Measurements from ENCODE around the gene GADL1. TPM values are rescaled to one million over a fixed set of nuclear protein-coding genes. Genes with fewer than 3 reads are reported as not detected.

Gene GADL1
- total RNA-seq, 1 experiment from 2014 or later = not detected

DNA sequence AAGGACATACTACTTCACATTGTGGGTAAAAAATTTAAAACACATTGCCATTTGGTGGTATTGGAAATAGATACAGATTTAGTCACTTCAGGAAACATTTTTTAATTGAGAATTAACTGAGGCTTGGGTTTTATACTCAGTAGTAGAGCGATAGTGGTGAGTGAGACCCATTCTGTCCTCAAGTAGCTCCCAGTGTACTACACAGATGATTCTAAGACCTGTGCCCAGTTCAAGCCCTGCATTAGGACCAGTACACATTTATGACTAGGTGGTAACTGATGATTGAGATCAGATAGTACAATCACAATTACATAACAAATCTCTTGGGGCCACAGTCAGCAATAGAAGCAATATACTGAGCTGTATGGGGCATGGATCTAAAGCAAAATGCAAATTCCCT, 67.4 kb downstream of the GADL1 start:
- Histone ChIP-seq H3K27ac (ENCODE audit: low read depth, low read length) (no peak overlapping the region), H3K4me3 (replicated peaks in 1 of 2; ENCODE audit: low read depth in 1 of 2, low read length in 2 of 2) (no peak overlapping the region), H3K9me2 (ENCODE audit: insufficient read depth) (no peaks in the 10 kb centered on the region), H3K9ac (ENCODE audit: low read length) (no peak overlapping the region), H3K36me3 (ENCODE audit: control insufficient read depth in 1 of 2, insufficient read depth in 2 of 2, low read length in 2 of 2) (no peaks in the 10 kb centered on the region), H2AFZ (ENCODE audit: low read depth, low read length, poor library complexity, severe bottlenecking) (no peak overlapping the region), H3K79me2 (ENCODE audit: insufficient read depth, low read length) (no peaks in the 10 kb centered on the region), H3K27me3 (ENCODE audit: insufficient read depth, low read length) (no peaks in the 10 kb centered on the region), H3K4me2 (ENCODE audit: low read length) (no peak overlapping the region), H3K9me3 (ENCODE audit: control insufficient read depth in 1 of 2, insufficient read depth in 1 of 2, low read depth in 1 of 2, low read length in 2 of 2) (no peaks in the 10 kb centered on the region), H3K4me1 (ENCODE audit: control insufficient read depth in 1 of 2, insufficient read depth in 2 of 2, low read length in 2 of 2) (peaks cover 0 to 9% of the 10 kb centered on the region in 2 experiments; a peak in 1 of 4 replicates), H4K20me1 (ENCODE audit: insufficient read depth) (no peaks in the 10 kb centered on the region)
- DNase-seq (ENCODE audit: low read depth, low spot score) = no peak
- no TSS peak for BruUV-seq (replicated peaks)
- intact Hi-C loops (cut with micrococcal nuclease) = no loop called here
- TF ChIP-seq SP1 (IDR thresholded peaks at IDR 0.05; ENCODE audit: low read depth) = no peak
- RAD21 ChIA-PET (ENCODE audit: low non-redundant PET in 1 of 2, low total read pairs in 2 of 2, uncharacterized antibody in 2 of 2, unreplicated experiment in 2 of 2) = no interaction called here
- ATAC-seq = no peak
- POLR2A ChIA-PET = no interaction called here
- CTCF ChIA-PET = no interaction called here

- intact Hi-C loops (cut with micrococcal nuclease) = no loop called here
- RAD21 ChIA-PET (ENCODE audit: low non-redundant PET in 1 of 2, low total read pairs in 2 of 2, uncharacterized antibody in 2 of 2, unreplicated experiment in 2 of 2) = no interaction called here
- Histone ChIP-seq H3K9ac (ENCODE audit: low read length) (no peak overlapping the region), H2AFZ (ENCODE audit: low read depth, low read length, poor library complexity, severe bottlenecking) (no peak overlapping the region), H3K79me2 (ENCODE audit: insufficient read depth, low read length) (no peaks in the 10 kb centered on the region), H3K4me3 (replicated peaks in 1 of 2; ENCODE audit: low read depth in 1 of 2, low read length in 2 of 2) (no peak overlapping the region), H3K36me3 (ENCODE audit: control insufficient read depth in 1 of 2, insufficient read depth in 2 of 2, low read length in 2 of 2) (no peaks in the 10 kb centered on the region), H3K9me3 (ENCODE audit: control insufficient read depth in 1 of 2, insufficient read depth in 1 of 2, low read depth in 1 of 2, low read length in 2 of 2) (no peaks in the 10 kb centered on the region), H3K4me2 (ENCODE audit: low read length) (peak overlapping the region; percentile 9), H4K20me1 (ENCODE audit: insufficient read depth) (no peaks in the 10 kb centered on the region), H3K9me2 (ENCODE audit: insufficient read depth) (no peaks in the 10 kb centered on the region), H3K27ac (ENCODE audit: low read depth, low read length) (no peak overlapping the region), H3K4me1 (ENCODE audit: control insufficient read depth in 1 of 2, insufficient read depth in 2 of 2, low read length in 2 of 2) (peaks cover 0 to 9% of the 10 kb centered on the region in 2 experiments; a peak in 1 of 4 replicates), H3K27me3 (ENCODE audit: insufficient read depth, low read length) (no peaks in the 10 kb centered on the region)
- CTCF ChIA-PET = no interaction called here
- DNase-seq (ENCODE audit: low read depth, low spot score) = no peak
- no TSS peak for BruUV-seq (replicated peaks)
- POLR2A ChIA-PET = no interaction called here
- ATAC-seq = no peak
- TF ChIP-seq POLR2A (IDR thresholded peaks at IDR 0.05; ENCODE audit: borderline replicate concordance, extremely low read depth, insufficient read depth, insufficient read length) (no peak), JUND (IDR thresholded peaks at IDR 0.05) (peak; percentile 22; the same call in 1 of the 2 replicates), YY1 (IDR thresholded peaks at IDR 0.05; ENCODE audit: extremely low read depth, insufficient replicate concordance, low read depth, low read length) (no peak), ZNF274 (IDR thresholded peaks at IDR 0.05; ENCODE audit: low read depth, low read length) (no peak), SIN3A (IDR thresholded peaks at IDR 0.05; ENCODE audit: low read depth) (no peak), EZH2 (IDR thresholded peaks at IDR 0.05) (no peak), EGR1 (IDR thresholded peaks at IDR 0.05; ENCODE audit: low read depth) (no peak), FOSL1 (IDR thresholded peaks at IDR 0.05; ENCODE audit: low read depth) (0 out of 2 replicates have a peak, but pooled peaks have one; percentile 15), ATF3 (IDR thresholded peaks at IDR 0.05) (no peak)
- TF ChIP-seq, protein P1, sequence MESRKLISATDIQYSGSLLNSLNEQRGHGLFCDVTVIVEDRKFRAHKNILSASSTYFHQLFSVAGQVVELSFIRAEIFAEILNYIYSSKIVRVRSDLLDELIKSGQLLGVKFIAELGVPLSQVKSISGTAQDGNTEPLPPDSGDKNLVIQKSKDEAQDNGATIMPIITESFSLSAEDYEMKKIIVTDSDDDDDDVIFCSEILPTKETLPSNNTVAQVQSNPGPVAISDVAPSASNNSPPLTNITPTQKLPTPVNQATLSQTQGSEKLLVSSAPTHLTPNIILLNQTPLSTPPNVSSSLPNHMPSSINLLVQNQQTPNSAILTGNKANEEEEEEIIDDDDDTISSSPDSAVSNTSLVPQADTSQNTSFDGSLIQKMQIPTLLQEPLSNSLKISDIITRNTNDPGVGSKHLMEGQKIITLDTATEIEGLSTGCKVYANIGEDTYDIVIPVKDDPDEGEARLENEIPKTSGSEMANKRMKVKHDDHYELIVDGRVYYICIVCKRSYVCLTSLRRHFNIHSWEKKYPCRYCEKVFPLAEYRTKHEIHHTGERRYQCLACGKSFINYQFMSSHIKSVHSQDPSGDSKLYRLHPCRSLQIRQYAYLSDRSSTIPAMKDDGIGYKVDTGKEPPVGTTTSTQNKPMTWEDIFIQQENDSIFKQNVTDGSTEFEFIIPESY (IDR thresholded peaks at IDR 0.05; ENCODE audit: extremely low read depth, insufficient replicate concordance, low read length) = no peak
These were observed 67.9 kb downstream of the GADL1 start for GRCh38 chr3:30826531-30826942.
